ENCODE measurements around the gene AUTS2.

The AUTS2 gene

DNA sequence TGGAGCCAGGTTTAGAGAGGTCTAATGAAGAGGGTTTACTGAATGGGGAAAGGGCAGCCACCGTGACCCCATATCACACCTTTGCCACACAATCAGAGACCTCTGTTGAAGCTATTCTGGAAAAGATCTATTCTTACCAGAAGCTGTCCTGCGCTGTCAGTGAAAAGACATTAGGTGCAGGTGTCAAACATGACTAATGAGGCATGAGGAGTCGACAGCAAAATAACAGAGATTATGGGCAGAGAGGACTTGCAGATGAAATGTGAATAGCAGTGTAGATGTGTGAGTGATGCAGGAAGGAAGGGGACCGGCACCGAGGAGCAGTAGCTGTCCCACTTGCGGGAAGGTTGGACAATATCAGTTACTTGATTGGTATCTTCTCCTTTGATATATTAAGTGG is 906.0 kb downstream of the AUTS2 start:
- no peak for DNase-seq (ENCODE audit: low read depth)

GRCh38 chr7:70505468-70505867 is 907.2 kb downstream of the AUTS2 start:
- no peak for DNase-seq (ENCODE audit: low read depth)

GRCh38 chr7:70505886-70506285 is 907.6 kb downstream of the AUTS2 start:
- no peak for DNase-seq (ENCODE audit: low read depth)

DNA sequence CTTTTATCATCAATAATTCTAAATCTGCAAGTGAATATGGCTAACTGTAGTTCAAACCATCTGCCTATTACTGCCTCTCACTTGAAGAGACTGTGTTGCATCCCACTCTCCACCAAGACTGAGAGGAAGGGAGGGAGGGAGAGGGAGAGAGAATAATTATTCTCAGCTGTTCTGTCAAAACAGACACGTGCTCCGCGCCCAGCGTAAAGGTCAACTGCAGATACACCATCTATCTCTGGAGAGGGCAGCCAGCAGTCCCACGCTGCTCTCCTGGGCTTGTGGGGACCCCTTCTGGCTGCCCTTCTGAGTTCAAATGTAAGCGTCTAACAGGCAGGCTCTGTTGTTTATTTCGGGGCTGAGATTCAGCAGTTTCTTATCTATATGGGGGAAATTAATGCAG is 908.2 kb downstream of the AUTS2 start:
- no peak for DNase-seq (ENCODE audit: low read depth)

DNA sequence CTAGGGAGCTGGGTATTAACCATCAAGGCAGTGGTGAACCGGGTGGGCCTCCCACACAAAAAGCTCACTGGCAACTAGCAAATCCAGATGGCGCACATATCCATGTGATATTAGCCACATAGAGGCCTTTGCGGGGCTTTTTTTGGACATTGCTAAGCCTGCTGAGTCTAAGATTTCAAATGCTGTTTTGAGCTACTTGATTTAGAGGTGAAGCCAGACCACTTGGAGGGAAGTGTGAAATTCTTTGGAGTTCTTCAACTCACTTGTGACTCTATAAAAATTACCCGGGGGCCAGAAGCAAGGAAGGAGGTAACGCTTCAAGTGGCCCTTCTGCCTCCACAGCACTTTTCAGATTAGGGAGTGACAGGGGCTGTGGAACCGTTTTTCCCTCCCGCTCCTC is 913.9 kb downstream of the AUTS2 start:
- DNase-seq (ENCODE audit: low read depth), result no peak

DNA sequence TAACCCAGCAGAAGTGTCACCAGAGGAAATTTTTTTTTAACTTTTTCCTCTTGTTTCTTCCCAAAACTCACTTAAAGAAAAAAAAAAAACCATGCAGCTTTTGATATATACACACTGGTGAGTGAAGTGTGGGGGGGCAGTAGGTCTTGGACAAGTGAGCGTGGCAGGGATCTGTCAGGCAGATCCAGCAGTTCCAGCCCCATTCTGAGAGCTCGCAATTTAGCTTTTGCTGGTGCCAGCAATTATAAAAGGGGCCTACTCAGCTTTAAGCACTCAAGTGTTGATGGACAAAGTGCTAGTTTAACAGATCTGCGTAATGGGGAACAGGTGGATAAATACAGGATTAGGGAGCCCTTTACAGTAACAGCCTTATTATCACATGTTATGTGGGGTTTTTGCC is 914.5 kb downstream of the AUTS2 start:
- DNase-seq (ENCODE audit: low read depth), result no peak

DNA sequence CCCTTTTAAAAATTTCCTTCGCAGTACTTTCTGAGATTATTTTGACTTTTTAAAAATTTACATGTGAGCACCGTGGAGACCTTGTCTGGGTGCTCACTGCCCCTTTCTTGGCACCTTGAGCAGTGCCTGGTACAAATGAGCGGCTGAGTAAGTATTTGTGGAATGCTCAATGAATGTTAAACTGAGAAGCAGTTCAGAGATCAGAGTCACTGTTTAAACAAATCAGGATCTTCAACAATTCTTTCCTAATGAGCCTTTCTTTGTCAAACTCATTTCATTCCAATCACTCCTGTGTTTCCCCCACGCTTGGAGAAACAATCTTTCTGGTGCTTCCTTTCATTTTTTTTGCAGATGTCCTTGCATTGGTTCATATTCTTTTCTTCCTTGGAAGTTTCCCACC is 922.3 kb downstream of the AUTS2 start:
- DNase-seq (ENCODE audit: low read depth), result no peak

DNA sequence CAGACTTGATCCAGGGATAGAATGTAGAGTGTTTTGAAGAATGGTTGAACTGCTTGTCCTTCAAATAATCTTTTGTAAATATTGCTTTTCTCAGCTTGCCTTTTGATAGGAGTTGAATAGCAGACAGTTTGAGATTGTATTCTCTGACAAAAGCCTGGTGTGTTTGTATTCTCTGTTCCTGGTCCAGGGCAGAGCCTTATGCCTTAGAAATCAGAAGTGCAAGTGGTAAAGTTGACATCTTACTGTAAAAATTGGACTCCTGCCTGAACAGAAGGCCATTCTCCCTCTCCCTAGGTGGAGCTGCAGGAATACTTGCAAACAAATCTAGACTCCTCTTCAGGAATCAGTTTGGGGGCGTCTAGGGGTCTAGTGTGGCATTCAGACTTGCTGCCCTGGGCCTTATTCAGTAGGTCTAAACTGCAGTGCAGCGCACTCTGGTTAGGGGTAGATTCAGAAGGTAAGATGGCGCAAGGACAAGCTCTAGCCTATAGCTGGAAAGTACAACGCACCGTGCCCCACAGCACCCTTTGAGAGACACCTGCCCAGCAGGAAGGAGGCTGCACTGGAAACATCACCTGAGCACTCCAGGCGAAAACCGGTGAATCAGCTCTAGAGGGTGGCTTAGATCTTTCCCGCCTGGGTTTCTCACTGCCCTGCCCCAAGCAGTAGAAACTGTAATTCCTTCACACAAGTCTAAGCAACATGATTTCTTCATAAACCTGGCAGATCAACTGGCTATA is 925.1 kb downstream of the AUTS2 start:
- DNase-seq (ENCODE audit: low read depth), result no peak

DNA sequence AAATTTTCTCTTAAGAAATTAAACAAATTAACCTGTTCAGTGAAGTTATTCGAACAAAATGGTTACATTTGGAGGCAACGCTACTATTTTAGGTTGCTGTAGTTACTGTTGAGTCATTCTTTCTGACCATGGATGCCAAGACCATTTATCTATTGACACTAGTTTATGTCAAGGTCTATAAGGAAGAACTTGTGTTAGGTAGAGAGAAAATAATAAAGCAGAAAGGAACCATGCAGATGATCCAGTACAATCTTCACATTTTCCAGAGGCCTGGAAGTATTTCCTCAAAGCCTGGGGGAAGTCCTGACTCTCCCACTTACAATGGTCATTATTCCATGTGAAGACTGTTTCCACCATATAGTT is 925.7 kb downstream of the AUTS2 start:
- no peak for DNase-seq (ENCODE audit: low read depth)

DNA sequence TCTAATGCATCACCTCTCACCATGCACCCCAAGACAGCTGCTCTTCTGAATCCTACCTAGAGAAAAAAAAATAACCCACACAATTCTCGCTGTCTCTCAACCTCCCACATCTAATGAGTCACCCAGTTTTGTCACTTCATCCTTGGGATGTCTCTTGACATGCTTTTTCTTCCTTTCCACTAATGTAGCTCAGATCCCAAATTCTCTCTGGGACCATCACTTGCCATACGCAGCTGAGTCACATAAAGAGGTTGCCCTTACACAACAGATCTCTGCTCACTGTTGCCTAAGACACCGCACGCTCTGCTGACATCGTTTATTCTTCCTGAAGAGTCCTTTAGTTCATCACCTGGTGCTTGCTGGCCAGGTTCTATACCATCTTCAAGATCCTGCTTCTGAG is 927.7 kb downstream of the AUTS2 start:
- no peak for DNase-seq (ENCODE audit: low read depth)

GRCh38 chr7:70527520-70528115 is 929.3 kb downstream of the AUTS2 start:
- no peak for DNase-seq (ENCODE audit: low read depth)

DNA sequence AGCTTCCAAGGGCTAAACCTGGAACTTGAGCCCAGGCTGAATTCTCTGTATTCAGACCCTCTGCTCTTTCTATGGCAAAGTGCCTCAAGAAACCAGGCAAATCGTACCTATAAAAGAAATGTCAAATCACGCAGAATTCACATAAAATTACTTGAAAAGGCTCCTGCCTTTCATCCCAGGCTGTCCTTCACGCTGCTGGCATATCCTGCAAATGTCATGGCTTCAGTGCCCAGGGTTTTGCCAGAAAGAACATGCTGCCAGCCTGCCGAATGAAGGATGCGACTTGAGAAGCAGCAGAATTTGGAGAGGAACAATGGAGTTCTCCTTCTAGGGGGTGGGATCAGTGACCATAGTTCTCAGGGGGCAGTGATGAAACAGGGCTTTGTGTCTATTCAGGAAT is 931.2 kb downstream of the AUTS2 start:
- DNase-seq (ENCODE audit: low read depth), result no peak

- no peak for DNase-seq (ENCODE audit: low read depth)
Measured at GRCh38 chr7:70529914-70530585, 931.8 kb downstream of the AUTS2 start.

DNA sequence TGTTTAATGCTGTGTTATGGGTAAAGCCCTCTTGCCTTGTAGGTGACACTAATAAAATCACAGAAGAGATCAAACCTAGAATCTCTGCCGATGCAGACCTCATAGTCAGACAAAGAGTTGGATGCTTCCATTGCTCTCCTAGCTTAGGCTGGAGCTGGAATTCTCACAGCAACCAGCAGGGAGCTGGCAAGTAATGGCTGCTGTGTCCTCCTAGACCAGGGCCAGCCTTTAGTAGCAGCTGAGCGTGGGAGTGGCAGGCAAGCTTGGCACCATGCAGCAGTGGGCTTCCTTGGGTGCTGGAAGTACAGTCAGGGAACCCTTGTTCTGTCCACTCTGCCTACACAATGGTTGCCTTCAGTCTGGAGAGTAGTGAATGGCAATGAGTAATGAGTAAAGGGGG is 935.3 kb downstream of the AUTS2 start:
- DNase-seq (ENCODE audit: low read depth), result no peak

DNA sequence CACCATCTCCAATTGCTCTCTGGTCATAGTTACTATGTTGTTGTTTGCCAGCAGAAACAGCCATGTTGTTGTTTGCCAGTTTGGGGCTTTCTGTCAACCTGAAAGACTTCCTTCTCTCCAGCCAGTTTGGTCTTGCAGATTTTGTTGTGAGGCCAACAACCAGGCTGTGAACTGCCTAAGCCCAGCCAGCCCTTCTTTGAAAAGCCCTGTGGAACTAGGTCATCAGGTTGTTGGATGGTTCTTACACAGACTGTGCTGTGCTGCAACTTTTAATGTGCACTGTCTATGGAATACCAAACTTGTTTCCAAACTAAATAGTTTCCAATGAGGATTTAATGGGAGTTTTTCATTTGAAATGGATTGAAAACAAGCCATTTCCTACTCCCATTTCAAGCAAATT is 940.9 kb downstream of the AUTS2 start:
- DNase-seq (ENCODE audit: low read depth), result no peak

DNA sequence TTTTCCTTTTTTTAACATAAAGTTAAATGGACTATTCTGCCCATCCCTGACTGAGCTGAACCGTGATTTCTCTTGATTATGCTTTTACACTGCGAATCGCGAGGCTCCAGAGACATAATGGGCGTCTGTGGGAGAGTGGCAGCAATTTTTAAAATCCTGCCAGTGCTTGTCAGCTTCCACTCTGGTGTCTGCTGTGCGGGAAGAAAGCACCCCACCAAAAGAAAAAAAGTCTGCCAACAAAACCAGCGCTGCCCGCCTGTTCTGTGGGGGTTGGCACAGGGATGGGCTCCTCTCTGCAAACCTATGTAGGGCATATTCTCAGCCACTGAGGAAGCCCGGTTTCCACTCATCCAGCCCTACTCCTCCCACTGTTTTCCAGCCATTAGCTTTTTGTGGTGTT is 941.3 kb downstream of the AUTS2 start:
- DNase-seq (ENCODE audit: low read depth), result no peak

- DNase-seq (ENCODE audit: low read depth), result no peak
Measured at GRCh38 chr7:70540641-70541040, 942.4 kb downstream of the AUTS2 start.

DNA sequence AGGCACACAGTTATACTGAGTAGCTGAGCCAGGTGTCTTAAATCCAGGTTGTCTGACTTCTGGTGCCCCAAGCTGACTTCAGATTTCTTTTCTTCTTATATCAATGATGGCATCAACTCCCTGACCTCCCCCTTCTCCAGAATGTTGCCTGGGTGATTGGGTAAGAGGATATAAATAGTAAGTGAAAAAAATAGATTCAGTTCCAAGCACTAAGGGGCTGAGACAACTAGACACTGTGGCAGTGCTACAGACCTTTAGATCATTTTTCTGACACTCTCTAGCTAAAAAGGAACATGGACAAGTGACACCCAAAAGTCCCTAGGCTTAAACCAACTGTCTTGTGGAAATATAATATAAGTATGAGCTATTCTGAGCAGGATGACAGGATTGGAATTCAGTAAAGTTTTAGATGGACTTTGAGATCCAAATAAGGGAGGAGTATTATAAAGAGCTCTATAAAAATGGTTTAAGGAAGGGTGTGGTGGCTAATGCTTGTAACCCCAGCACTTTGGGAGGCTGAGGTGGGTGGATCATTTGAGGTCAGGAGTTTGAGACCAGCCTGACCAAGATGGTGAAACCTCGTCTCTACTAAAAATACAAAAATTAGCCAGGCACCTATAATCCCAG is 944.6 kb downstream of the AUTS2 start:
- DNase-seq (ENCODE audit: low read depth), result no peak

- DNase-seq (ENCODE audit: low read depth), result no peak
Measured at GRCh38 chr7:70544016-70544415, 945.7 kb downstream of the AUTS2 start.

DNA sequence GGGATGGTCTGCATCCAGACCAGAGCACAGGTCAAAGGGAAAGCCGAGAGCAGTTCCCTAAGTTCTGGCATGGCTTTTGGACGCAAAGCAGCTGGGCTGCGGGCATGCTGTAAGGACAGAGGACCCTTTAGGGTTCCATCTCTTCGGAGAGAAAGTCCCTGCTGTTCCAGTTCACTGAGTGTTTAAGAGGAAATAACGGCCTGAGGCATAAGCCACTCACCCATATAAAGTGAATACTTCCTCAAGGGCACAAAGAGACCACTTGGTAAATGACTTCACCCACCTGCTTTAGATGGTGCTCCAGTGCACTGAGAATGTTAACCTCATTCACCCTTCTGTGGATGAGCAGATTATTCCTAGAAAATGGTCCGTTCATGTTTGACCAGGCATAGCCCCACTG is 946.9 kb downstream of the AUTS2 start:
- no peak for DNase-seq (ENCODE audit: low read depth)

DNA sequence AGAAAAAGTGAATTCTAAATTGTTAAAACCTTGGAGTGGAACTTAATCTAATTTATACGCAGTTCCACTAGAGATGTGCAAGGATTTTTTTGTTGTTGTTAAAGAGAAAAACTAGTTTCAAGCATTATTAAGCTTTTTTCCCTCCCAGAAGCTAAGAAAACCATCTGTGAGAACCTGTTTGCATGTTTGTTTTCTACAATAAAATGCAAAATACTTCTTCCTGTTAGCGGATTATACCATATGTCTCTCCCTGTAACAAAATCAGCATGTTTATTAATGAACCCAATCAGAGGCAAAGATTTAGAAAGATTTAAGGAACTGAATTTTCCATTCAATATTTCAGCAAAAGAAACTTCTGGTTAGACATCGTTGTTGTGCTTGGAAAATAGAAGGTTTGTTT is 953.9 kb downstream of the AUTS2 start:
- DNase-seq (ENCODE audit: low read depth), result no peak

GRCh38 chr7:70553364-70553763 is 955.1 kb downstream of the AUTS2 start:
- DNase-seq (ENCODE audit: low read depth), result no peak

DNA sequence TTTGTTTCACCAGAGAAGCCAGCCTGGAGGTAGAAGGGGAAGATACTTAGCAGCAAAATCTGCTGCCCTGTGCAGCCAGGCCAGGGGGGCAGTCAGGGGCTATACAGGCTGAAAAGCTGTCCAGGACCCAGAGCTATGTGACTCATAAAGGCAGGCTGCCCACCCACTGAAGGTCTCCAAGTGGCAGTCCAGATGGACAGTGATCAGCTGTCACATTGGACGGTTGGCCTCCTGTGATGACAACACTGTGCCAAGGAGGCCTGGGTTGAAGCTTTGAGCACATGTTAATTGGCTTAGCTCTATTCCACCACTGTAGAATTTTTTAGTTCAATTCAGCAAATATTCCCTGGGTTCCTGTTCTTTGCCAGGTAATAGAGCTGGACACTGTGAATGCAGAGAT is 956.4 kb downstream of the AUTS2 start:
- no peak for DNase-seq (ENCODE audit: low read depth)
